HG03045 (cell line): ENCODE data around the gene OR5B12.
"Not testable (repeated sequence)": the region's sequence is repeated elsewhere in the genome, so short reads cannot be mapped to it uniquely, and the experiment has no call there.

Experiments used
- ATAC-seq: cut with Tn5 transposase; IDR thresholded peaks from one replicate; pipeline ENCODE4 v1.9.1; 2021; ENCODE audit warnings: mild to moderate bottlenecking, moderate library complexity; ENCODE audit not compliant: unreplicated experiment

OR5B12 gene

DNA sequence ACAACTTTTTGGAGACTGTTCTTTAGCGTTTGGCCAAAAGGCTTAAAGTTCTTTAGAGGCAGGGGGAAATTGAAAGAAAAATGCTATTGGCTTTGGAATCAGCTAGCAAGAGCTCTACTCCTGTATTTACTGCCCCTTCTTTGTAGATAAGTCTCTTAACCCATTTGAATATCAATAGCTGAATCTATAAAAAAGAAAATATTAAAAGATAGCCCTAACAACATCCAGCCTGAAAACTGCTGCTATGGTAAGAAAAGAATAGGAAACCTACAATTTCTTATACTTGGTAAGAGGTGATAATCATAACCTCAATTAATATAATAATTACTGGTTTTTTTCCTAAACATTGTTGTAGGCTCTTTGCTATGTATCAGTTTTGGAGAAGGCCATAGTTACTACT, at the start of gene OR5B12:
Gene OR5B12 (minus strand): TSS at position 101 of the 400 bp plus-strand sequence. CDS start 2,085 bp downstream, outside the sequence.
- ATAC-seq, result no peak

DNA sequence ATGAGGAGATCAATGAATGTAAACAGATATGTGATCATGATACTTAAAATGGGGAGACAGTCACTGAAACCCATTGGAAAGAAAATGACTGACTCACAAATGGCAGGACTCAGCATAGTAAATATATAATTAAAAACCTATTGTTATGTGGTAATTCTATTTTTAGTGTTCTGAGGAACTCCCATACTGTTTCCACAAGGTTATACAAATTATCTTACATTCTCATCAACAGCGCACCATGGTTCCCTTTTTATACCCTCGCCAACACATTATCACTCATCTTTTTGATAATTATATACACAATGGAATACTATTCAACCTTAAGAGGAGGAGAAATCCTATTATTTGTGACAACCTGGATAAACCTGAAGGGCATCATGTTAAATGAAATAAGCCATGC, 48.8 kb upstream of the OR5B12 start:
- no peak for ATAC-seq

- ATAC-seq, result no peak
Measured at GRCh38 chr11:58487170-58487569, 45.1 kb upstream of the OR5B12 start.

DNA sequence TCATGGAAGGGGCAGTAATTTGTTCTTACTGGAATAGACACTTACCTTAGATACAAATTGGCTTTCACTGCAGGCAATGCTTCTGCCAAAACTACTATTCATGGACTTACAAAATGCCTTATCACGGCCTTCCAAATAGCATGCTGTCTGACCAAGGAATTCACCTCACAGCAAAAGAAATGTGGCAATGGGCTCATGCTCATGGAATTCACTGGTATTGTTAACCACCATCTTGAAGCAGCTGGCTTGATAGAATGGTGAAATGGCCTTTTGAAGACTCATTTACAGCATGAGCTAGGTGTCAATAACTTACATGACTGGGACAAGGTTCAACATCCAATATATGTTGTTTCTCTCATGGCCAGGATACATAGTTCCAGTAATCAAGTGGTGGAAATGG, 43.9 kb upstream of the OR5B12 start:
- ATAC-seq, result no peak

DNA sequence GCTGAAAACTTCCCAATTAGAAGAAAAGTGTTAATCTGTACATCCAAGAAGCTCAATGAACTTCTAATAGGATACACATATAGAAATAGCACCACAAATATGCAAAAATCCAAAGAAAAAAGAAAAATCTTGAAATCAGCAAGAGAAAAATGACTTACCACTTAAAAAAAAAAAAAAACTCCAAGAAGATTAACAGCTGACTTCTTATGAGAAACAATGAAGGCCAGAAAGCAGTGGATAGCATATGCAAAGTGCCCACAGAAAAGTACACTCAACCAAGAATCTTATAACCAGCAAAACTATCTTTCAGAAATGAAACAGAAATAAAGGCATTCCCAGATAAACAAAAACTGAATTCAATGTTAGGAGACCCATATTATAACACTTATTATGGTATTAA, 29.9 kb upstream of the OR5B12 start:
- no peak for ATAC-seq

DNA sequence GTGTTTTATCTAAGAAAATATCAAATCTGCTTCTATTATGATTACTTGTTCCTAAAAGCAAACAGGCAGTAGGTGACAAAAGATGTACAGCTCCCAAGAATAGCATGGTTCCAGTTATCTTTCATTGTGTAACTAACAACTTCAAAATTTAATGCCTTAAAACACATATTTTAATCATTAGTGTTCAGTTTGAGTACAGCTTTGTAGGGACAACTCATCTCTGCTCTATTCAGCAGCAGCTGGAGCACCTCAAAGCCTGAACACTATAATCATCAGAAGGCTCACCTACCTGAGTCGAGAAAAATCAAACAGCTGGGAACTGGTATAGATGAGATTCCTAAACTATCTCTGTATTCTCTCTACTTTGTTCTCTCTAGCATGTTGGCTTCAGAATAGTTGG, 24.3 kb upstream of the OR5B12 start:
- no peak for ATAC-seq

DNA sequence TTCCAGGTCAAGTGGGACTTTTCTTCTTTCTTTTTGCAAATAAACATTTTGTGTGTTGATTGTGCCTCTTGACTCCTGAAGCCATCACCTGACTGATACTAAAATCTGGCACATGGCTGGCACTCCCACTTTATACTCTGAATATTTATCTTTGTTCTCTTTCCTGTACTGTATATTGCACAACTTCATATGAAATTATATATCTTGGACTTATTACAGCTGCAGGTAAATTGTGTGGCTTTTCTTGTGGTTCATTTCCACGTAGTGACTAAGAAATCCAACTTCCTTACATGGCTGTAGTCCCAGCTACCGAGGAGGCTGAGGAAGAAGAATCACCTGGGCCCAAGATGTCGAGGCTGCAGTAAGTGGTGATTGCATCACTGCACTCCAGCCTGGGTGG, 23.7 kb upstream of the OR5B12 start:
- no peak for ATAC-seq

- ATAC-seq, result no peak
Measured at GRCh38 chr11:58451585-58451984, 9.5 kb upstream of the OR5B12 start.

DNA sequence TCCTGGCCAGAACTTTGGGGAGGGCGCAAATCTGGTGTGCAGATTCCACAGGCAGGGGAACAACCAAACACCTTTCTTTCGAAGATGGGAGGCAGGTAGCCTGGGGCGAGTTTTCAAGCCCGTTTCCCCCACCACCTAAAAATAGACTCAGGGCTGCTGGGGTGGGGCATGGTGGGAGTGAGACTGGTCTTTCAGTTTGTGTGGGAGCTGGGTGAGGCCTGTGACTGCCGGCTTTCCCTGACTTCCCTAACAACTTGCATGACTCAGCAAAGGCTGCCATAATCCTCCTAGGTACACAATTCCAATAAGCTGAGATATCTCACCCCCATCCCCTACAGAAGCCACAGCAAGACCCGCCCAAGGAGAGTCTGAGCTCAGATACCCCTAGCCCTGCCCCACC, 4.3 kb upstream of the OR5B12 start:
- no peak for ATAC-seq

DNA sequence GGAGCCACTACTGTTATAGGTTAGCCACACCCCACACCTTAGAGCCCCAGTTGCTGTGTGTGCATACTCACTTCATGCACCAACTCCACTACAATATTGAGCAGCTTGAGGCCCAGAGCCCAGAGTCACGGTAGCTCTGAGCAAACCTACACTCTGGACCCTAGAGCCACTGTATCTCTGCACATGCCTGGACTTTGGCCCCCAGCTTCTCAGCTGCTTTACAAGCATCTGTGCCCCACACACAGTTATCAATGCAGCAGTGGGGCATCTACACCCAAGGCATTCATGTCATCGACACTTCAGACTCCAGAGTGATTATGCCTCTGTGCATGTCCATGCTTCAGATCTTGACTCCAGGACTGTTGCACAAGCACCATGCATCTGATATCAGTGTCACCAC, 2.3 kb upstream of the OR5B12 start:
- no peak for ATAC-seq

DNA sequence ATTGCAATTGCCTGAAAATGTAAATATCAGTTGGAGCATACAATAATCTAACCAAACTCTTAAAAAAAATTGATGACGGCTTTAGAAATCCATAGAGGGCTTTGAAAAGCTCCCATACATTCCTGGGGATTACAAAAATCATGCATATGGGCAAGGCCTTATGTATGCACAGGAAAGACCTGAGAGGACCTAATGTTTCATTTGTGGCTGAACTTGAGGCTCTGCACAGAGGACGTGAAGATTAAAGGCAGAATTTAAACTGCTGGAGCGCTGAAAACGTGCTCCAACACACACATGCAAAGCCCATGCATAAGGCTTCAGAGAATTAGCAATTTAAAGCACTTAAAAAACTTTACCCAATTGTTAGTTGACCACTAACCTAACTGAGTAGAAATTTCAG, 3.5 kb downstream of the OR5B12 start:
- ATAC-seq, result no peak

DNA sequence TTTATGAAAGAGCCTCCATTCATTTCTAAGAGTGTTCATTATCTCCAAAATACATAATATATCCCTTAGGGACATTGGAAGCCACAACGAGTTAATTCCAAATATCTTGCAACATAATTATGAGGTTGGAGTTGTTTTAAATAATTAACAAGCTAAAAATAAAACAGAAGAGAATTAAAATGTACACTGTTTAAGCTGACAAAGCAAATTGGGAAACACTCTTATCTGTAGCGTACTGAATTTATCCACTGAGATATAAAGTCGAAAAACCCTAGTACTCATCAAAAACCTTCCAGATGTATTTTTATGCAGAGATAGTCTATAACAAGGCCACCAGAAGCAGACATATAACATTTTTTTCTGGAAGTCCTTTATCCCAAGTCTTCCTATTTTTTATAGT, 7.8 kb downstream of the OR5B12 start:
- no peak for ATAC-seq

DNA sequence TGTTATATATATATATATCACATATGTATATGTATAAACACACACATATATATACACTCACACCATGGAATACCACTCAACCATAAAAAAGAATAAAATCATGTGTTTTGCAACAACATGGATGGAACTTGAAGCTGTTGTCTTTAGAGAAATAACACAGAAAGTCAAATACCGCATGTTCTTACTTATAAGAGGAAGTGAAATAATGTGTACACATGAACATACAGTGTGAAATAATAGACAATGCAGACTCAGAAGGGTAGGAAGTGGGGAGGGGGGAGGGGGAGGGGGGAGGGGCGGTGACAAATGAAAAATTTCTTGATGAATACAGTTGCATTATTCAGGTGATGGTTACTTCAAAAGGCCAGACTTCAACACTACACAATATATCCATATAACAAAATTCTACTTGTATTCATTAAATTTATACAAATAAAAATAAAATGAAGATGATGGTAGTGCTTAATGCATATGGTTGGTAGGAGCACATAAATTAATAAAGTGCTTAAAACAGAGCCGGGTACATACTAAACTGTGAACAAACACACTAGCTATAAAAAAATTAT, 8.3 kb downstream of the OR5B12 start:
- ATAC-seq, result no peak

DNA sequence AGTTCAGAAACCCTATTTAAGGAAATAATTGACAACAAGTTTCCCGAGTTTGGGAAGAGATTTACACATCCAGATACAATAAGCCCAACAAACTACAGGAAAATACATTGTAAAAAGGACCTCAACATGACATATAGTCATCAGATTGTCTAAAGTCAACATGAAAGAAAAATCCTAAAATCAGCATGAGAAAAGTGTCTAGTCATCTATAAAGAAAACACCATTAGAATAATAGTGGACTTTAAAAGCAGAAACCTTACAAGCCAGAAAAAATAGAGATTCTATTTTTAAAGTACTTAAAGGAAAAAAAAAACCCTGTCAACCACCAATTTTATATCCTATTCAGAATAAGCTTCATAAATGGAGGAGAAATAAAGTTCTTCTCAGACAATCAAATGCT, 12.8 kb downstream of the OR5B12 start:
- no peak for ATAC-seq

- ATAC-seq, result no peak
Measured at GRCh38 chr11:58428021-58428420, 14.0 kb downstream of the OR5B12 start, which contains the start of gene OR5B2. OR5B2 (minus strand) TSS chr11:58428121; CDS start chr11:58423261, 4,860 bp downstream.

DNA sequence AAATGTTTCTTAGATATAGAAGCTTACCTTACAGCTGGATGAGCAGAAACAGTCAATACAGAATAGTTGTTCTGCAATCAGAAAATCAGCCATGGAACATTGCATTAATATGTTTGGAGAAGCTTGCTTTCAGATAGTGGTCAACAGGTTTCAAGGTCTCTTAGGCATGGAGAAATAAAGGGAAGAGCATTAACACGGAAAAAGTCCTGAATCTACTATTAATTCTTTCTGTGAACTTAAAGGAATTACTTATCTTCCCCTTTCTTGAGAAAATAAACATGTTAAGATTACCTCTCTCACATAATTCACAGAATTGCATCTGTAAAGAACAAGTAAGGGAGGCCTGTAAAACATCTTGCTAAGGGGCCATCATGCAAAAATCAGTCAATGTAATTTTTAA, 35.3 kb downstream of the OR5B12 start, which contains the start of gene OR5B3:
Gene OR5B3 (minus strand): TSS at position 101 of the 400 bp plus-strand sequence. CDS start 3,465 bp downstream, outside the sequence.
- ATAC-seq, result no peak

- ATAC-seq, result not testable (repeated sequence)
Measured at GRCh38 chr11:58399622-58400021, 42.4 kb downstream of the OR5B12 start.

DNA sequence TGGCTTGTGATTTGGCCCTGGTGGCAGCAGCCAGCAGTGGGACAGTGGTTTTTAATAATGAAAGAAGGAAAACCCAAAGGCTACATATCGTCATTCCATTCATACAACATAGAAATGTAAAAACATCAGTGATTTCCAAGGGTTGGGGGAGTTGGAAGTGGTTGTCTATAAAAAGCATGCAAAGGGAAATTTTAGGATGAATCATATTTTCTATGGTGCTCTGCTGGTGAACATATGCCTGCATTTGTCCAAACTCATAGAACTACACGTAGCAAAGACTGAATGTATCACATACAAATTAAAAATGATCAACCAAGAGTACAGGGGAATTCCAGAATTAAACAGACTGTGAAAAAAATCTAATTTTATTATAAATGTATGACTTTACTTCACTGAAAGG, 46.5 kb downstream of the OR5B12 start:
- no peak for ATAC-seq

- ATAC-seq, result no peak
Measured at GRCh38 chr11:58394195-58394594, 47.8 kb downstream of the OR5B12 start.

- no peak for ATAC-seq
Measured at GRCh38 chr11:58392746-58393145, 49.3 kb downstream of the OR5B12 start.

DNA sequence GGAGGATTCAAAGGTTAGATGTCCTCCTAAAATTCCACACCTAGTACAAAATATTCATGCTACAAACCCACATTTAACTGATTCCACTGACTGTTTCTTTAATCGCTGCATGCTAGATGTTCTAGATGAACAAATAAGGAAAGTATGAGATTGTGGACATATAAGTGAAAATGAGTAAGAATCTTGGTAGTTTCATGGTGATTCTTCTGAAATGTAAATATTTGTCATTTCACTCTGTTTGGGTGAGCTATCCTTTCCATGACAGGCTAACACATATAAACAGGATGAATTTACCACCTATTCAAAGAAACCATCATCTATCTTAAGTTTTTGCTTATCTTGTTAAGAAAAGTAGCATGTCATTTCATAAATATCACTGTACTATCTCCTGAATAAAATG, 50.2 kb downstream of the OR5B12 start:
- no peak for ATAC-seq

DNA sequence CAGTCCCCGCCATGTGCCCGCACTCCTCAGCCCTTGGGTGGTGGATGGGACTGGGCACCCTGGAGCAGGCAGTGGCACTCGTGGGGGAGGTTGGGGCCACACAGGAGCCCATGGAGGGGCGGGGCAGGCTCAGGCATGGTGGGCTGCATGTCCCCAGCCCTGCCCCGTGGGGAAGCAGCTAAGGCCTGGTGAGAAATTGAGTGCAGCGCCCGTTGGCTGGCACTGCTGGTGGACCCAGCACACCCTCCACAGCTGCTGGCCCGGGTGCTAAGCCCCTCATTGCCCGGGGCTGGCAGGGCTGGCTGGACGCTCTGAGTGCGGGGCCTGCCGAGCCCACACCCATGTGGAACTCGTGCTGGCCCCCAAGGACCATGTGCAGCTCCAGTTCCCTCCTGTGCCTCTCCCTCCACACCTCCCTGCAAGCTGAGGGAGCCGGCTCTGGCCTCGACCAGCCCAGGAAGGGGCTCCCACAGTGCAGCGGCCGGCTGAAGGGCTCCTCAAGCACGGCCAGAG, 51.4 kb downstream of the OR5B12 start:
- no peak for ATAC-seq
